Mesothelial cell of epicardium (in vitro differentiated cells): ENCODE measurements around the gene AREG. TPM values are rescaled to one million over a fixed set of nuclear protein-coding genes. Genes with fewer than 3 reads are reported as not detected.
A peak's percentile ranks its signal among the peaks of the same experiment; 100 is the strongest.
"Not testable (repeated sequence)": the region's sequence is repeated elsewhere in the genome, so short reads cannot be mapped to it uniquely, and the experiment has no call there.

ENCODE experiments used
- DNase-seq, 2 experiments: peaks; one replicate each; pipeline ENCODE4 v3.0.0; 2021; ENCODE audit warnings: low spot score in 2 of 2; ENCODE audit not compliant: unreplicated experiment in 2 of 2
- H3K27ac Mint-ChIP-seq: 2 replicates; pipeline ENCODE4 v1.8.0; 2021; ENCODE audit warnings: mixed read lengths
- H3K27me3 Mint-ChIP-seq: 2 replicates; pipeline ENCODE4 v1.8.0; 2021; ENCODE audit warnings: low read depth, mixed read lengths
- H3K36me3 Mint-ChIP-seq: 2 replicates; pipeline ENCODE4 v1.8.0; 2021; ENCODE audit warnings: mixed read lengths
- H3K4me1 Mint-ChIP-seq: 2 replicates; pipeline ENCODE4 v1.8.0; 2021; ENCODE audit warnings: mixed read lengths
- H3K4me3 Mint-ChIP-seq: 2 replicates; pipeline ENCODE4 v1.8.0; 2021; ENCODE audit warnings: mild to moderate bottlenecking, moderate library complexity, mixed read lengths
- H3K9me3 Mint-ChIP-seq: 2 replicates; pipeline ENCODE4 v1.8.0; 2021; ENCODE audit warnings: mixed read lengths
- CTCF ChIP-seq: fragments of 200-600 bp; sonication (generic); IDR thresholded peaks from one replicate; pipeline ENCODE4 v1.5.0; 2021; ENCODE audit warnings: antibody characterized with exemption; ENCODE audit not compliant: unreplicated experiment
- total RNA-seq: library from RNA; stranded (reverse); gene quantifications from 3 replicates; pipeline ENCODE4 v1.2.1, GENCODE V29; 2021

The AREG gene
- 1.3 to 1.7 TPM (median 1.5 TPM) in 3 replicates for total RNA-seq

DNA sequence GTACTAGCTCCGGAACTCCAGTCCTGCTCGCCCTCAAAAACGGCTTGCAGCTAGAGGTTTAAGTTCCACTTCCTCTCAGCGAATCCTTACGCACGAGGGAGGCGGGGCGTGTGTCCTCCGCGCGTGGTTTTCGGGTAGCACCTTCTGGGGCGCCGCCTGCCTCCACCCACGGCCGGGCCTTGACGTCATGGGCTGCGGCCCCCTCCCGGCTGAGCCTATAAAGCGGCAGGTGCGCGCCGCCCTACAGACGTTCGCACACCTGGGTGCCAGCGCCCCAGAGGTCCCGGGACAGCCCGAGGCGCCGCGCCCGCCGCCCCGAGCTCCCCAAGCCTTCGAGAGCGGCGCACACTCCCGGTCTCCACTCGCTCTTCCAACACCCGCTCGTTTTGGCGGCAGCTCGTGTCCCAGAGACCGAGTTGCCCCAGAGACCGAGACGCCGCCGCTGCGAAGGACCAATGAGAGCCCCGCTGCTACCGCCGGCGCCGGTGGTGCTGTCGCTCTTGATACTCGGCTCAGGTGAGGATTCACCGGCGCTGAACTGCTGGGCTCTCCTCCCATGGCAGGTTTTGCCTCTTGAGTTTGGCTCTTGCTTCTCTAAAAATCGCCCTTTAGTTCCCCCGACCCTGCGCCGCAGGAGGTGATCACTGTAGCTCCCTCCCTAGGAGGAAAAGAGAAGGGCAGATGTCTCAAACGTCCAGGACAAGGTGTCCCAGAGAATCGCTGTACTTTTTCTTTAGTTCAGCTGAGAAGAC lies at the start of gene AREG:
Gene AREG, plus strand, starts transcription at position 246 of the 752 bp plus-strand sequence. Its CDS starts 210 bp downstream, at position 456.
- Mint-ChIP-seq H3K36me3 (no peaks in the 10 kb centered on the region), H3K9me3 (no peaks in the 10 kb centered on the region), H3K4me1 (peaks cover 9% of the 10 kb centered on the region), H3K27ac (no peak within 1 kb of the TSS), H3K27me3 (peaks cover 33% of the 10 kb centered on the region), H3K4me3 (peak within 1 kb of the TSS; percentile 74)
- peak; percentile 27 to 63 for DNase-seq
- TF ChIP-seq CTCF, result no peak

GRCh38 chr4:74395633-74396032 lies 49.3 kb upstream of the AREG start:
- Mint-ChIP-seq H3K4me3 (no peak overlapping the region), H3K27ac (no peak overlapping the region), H3K9me3 (peaks cover 6% of the 10 kb centered on the region), H3K27me3 (no peaks in the 10 kb centered on the region), H3K36me3 (no peaks in the 10 kb centered on the region), H3K4me1 (peaks cover 2% of the 10 kb centered on the region)
- DNase-seq, result no peak
- no peak for TF ChIP-seq CTCF

GRCh38 chr4:74397748-74398426 lies 47.0 kb upstream of the AREG start:
- Mint-ChIP-seq H3K27ac (no peak overlapping the region), H3K36me3 (no peaks in the 10 kb centered on the region), H3K4me1 (peaks cover 7% of the 10 kb centered on the region), H3K9me3 (peaks cover 6% of the 10 kb centered on the region), H3K27me3 (no peaks in the 10 kb centered on the region), H3K4me3 (no peak overlapping the region)
- no peak for TF ChIP-seq CTCF
- DNase-seq, result no peak

GRCh38 chr4:74398894-74399589 lies 45.9 kb upstream of the AREG start:
- not testable (repeated sequence) for H3K4me3 Mint-ChIP-seq, H3K9me3 Mint-ChIP-seq, H3K27ac Mint-ChIP-seq, H3K27me3 Mint-ChIP-seq, H3K36me3 Mint-ChIP-seq, DNase-seq
- peaks cover 18% of the 10 kb centered on the region for H3K4me1 Mint-ChIP-seq

- Mint-ChIP-seq H3K4me3 (no peak overlapping the region), H3K9me3 (peaks cover 6% of the 10 kb centered on the region), H3K27me3 (no peaks in the 10 kb centered on the region), H3K27ac (no peak overlapping the region), H3K4me1 (peaks cover 24% of the 10 kb centered on the region), H3K36me3 (no peaks in the 10 kb centered on the region)
- no peak for DNase-seq
- TF ChIP-seq CTCF, result no peak
Observed at GRCh38 chr4:74400395-74400794, 44.5 kb upstream of the AREG start.
